Caki2 (cell line): ENCODE measurements around the gene KCNJ6. TPM values are rescaled to one million over a fixed set of nuclear protein-coding genes. Genes with fewer than 3 reads are reported as not detected.
A peak's percentile ranks its signal among the peaks of the same experiment; 100 is the strongest.
"Not testable (repeated sequence)": the region's sequence is repeated elsewhere in the genome, so short reads cannot be mapped to it uniquely, and the experiment has no call there.

Source experiments
- DNase-seq: peaks from one replicate; pipeline ENCODE4 v3.0.0-alpha.2; 2015; ENCODE audit warnings: low read depth
- in situ Hi-C: cut with HindIII; loops from 2 replicates; pipeline ENCODE4 v1.10.0; 2016; ENCODE audit warnings: low sequenced_read_pairs, low pct_unique_long_range_greater_than_20kb, mixed read lengths
- total RNA-seq: library from RNA; depleted of rRNA; stranded (reverse); fragments of >200 nt; shearing (Covaris generic); gene quantifications from 2 replicates; pipeline ENCODE4 v1.2.3, GENCODE V29; 2014; ENCODE audit warnings: low replicate concordance

KCNJ6 gene
- total RNA-seq, 1 experiment from 2014 or later = not detected

- in situ Hi-C loops = no loop called here
- DNase-seq = no peak
Observed at GRCh38 chr21:37682966-37683365, 233.3 kb downstream of the KCNJ6 start.

GRCh38 chr21:37677006-37677405, 239.3 kb downstream of the KCNJ6 start:
- no peak for DNase-seq
- in situ Hi-C loops = no loop called here

- in situ Hi-C loops = no loop called here
- peak; percentile 38 for DNase-seq
Observed at GRCh38 chr21:37675202-37675801, 241.0 kb downstream of the KCNJ6 start.

GRCh38 chr21:37673801-37674575, 242.3 kb downstream of the KCNJ6 start:
- in situ Hi-C loops = no loop called here
- no peak for DNase-seq

- DNase-seq = no peak
- in situ Hi-C loops = no loop called here
Observed at GRCh38 chr21:37671381-37671780, 244.9 kb downstream of the KCNJ6 start.

GRCh38 chr21:37670883-37671282, 245.4 kb downstream of the KCNJ6 start:
- in situ Hi-C loops = no loop called here

GRCh38 chr21:37669249-37669648, 247.0 kb downstream of the KCNJ6 start:
- no peak for DNase-seq
- in situ Hi-C loops = no loop called here

More at GRCh38 chr21:37670883-37671282, 245.4 kb downstream of the KCNJ6 start:
- DNase-seq = no peak

- in situ Hi-C loops = no loop called here
- DNase-seq = no peak
Observed at GRCh38 chr21:37668462-37669239, 247.6 kb downstream of the KCNJ6 start.

GRCh38 chr21:37667380-37667779, 248.9 kb downstream of the KCNJ6 start:
- no peak for DNase-seq
- in situ Hi-C loops = no loop called here

GRCh38 chr21:37665230-37666024, 250.8 kb downstream of the KCNJ6 start:
- no peak for DNase-seq
- in situ Hi-C loops = no loop called here

- DNase-seq, in situ Hi-C loops: not testable (repeated sequence)
Observed at GRCh38 chr21:37662227-37662626, 254.0 kb downstream of the KCNJ6 start.

- in situ Hi-C loops = no loop called here
- DNase-seq = peak; percentile 12
Observed at GRCh38 chr21:37660709-37661108, 255.5 kb downstream of the KCNJ6 start.

- DNase-seq = peak; percentile 48
- in situ Hi-C loops = no loop called here
Observed at GRCh38 chr21:37659874-37660273, 256.4 kb downstream of the KCNJ6 start.

- in situ Hi-C loops = no loop called here
- DNase-seq = peak; percentile 96
Observed at GRCh38 chr21:37658817-37659458, 257.3 kb downstream of the KCNJ6 start.

GRCh38 chr21:37658121-37658816, 258.0 kb downstream of the KCNJ6 start:
- in situ Hi-C loops = no loop called here

GRCh38 chr21:37656899-37657298, 259.4 kb downstream of the KCNJ6 start:
- no peak for DNase-seq
- in situ Hi-C loops = no loop called here

More at GRCh38 chr21:37658121-37658816, 258.0 kb downstream of the KCNJ6 start:
- DNase-seq = no peak

GRCh38 chr21:37655611-37656300, 260.5 kb downstream of the KCNJ6 start:
- in situ Hi-C loops = no loop called here
- DNase-seq = no peak
